ENCODE data around the gene PDIA4. TPM values are rescaled to one million over a fixed set of nuclear protein-coding genes. Genes with fewer than 3 reads are reported as not detected.

Gene PDIA4
- total RNA-seq, 1 donor from 2014 or later = 169 TPM

DNA sequence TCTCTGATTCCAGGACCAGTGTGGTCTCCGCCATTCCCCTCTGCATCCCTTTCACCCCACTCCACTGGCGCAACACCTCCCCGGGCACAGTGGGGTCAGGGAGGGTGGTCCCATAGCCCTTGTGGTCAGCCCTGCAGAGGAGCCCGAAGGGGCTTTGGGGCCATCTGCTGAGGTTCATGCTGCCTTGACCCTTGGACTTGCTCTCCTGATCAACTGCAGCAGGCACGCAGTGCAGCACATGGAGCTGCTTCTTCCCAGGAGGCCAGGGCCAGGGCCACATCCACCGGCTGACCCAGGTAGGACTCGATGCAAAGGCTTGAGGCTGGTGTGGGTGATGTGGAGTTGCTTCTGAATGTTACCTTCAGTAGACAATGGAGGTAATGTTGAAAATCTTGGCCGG, 35.1 kb downstream of the PDIA4 start:
- H3K4me1 Mint-ChIP-seq = peaks cover 9% of the 10 kb centered on the region
- H3K9me3 Mint-ChIP-seq = no peaks in the 10 kb centered on the region
- no peak overlapping the region for H3K4me3 Mint-ChIP-seq
- no peak for DNase-seq (ENCODE audit: low spot score in 2 of 2, unreplicated experiment in 2 of 2)
- no peak overlapping the region for H3K27ac Mint-ChIP-seq
- H3K27me3 Mint-ChIP-seq (ENCODE audit: low read depth) = no peaks in the 10 kb centered on the region
- H3K36me3 Mint-ChIP-seq = no peaks in the 10 kb centered on the region
- TF ChIP-seq, protein P1, sequence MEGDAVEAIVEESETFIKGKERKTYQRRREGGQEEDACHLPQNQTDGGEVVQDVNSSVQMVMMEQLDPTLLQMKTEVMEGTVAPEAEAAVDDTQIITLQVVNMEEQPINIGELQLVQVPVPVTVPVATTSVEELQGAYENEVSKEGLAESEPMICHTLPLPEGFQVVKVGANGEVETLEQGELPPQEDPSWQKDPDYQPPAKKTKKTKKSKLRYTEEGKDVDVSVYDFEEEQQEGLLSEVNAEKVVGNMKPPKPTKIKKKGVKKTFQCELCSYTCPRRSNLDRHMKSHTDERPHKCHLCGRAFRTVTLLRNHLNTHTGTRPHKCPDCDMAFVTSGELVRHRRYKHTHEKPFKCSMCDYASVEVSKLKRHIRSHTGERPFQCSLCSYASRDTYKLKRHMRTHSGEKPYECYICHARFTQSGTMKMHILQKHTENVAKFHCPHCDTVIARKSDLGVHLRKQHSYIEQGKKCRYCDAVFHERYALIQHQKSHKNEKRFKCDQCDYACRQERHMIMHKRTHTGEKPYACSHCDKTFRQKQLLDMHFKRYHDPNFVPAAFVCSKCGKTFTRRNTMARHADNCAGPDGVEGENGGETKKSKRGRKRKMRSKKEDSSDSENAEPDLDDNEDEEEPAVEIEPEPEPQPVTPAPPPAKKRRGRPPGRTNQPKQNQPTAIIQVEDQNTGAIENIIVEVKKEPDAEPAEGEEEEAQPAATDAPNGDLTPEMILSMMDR (IDR thresholded peaks at IDR 0.05; ENCODE audit: unreplicated experiment) = no peak

DNA sequence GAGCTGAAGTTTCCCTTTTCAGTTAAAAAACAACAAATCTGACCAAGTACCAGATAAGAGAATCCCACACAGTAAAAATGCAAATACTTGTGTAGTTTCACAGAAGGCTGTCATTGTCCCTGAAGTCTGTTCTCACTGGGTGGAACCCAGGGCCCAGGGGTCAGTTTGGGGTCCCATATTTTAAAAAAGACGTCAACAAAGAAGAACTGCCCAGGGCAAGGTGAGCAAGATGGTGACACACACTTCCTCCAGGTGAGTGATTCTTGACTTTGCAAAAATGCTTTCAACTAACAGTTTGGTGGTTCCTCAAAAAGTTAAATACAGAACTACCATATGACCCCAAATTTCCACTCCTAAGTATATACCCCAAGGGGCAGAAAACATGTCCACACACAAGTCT, 36.8 kb downstream of the PDIA4 start:
- H3K9me3 Mint-ChIP-seq = no peaks in the 10 kb centered on the region
- DNase-seq (ENCODE audit: low spot score in 2 of 2, unreplicated experiment in 2 of 2) = no peak
- H3K27me3 Mint-ChIP-seq (ENCODE audit: low read depth) = no peaks in the 10 kb centered on the region
- no peak overlapping the region for H3K4me3 Mint-ChIP-seq
- H3K4me1 Mint-ChIP-seq = peaks cover 19% of the 10 kb centered on the region
- TF ChIP-seq, protein P1 (IDR thresholded peaks at IDR 0.05; ENCODE audit: unreplicated experiment) = no peak
- H3K36me3 Mint-ChIP-seq = no peaks in the 10 kb centered on the region
- H3K27ac Mint-ChIP-seq = no peak overlapping the region

- Mint-ChIP-seq H3K27ac (peak overlapping the region; percentile 96), H3K27me3 (ENCODE audit: low read depth) (peaks cover 2% of the 10 kb centered on the region), H3K36me3 (no peaks in the 10 kb centered on the region), H3K9me3 (no peaks in the 10 kb centered on the region), H3K4me3 (peak overlapping the region; percentile 93), H3K4me1 (peaks cover 39% of the 10 kb centered on the region)
- DNase-seq (ENCODE audit: low spot score in 2 of 2, unreplicated experiment in 2 of 2) = no peak
- TF ChIP-seq, protein P1 (IDR thresholded peaks at IDR 0.05; ENCODE audit: unreplicated experiment) = no peak
Observed at GRCh38 chr7:148987751-148988512, 40.4 kb downstream of the PDIA4 start.

DNA sequence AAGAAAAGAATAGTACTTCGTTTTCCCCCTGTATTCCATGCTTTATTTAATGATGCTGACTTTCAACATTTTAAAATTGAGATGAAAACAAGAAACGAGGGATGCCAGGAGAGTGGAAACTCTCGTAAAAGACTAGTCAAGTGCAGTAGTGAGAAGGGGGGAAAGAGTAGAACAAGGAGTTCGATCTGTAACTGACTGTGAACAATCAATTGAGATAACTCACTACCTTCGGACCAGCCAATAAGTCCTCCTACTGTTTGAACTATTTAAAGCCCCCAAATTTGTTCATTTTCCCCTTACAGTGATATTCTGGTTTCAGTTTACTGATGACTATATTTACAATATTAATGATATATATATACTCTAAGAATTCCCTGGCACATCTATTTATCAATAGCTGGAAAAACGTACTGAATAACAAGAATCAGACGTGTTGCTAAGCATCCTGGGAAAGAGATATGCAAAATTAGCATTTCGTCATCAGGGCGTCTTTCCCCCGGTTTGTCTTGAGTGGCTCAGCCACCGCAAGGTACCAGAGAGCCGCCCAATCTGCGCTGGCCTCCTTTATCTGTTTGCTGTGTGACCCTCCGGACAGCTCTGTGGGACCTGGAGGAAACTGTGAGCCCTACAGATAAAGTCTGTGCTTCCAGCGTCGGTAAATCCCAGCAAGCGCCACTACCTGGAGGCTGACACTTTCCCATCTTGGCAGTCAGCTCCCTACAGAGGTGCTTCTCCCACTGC, 41.1 kb downstream of the PDIA4 start:
- Mint-ChIP-seq H3K27me3 (ENCODE audit: low read depth) (peaks cover 2% of the 10 kb centered on the region), H3K36me3 (no peaks in the 10 kb centered on the region), H3K4me3 (peak overlapping the region; percentile 93), H3K27ac (peak overlapping the region; percentile 96), H3K9me3 (no peaks in the 10 kb centered on the region), H3K4me1 (peaks cover 39% of the 10 kb centered on the region)
- TF ChIP-seq, protein P1 (IDR thresholded peaks at IDR 0.05; ENCODE audit: unreplicated experiment) = no peak
- peak; percentile 49 to 79 for DNase-seq (ENCODE audit: low spot score in 2 of 2, unreplicated experiment in 2 of 2)

GRCh38 chr7:148986742-148987009, 41.6 kb downstream of the PDIA4 start:
- no peaks in the 10 kb centered on the region for H3K36me3 Mint-ChIP-seq
- no peaks in the 10 kb centered on the region for H3K9me3 Mint-ChIP-seq
- peak overlapping the region; percentile 65 for H3K4me3 Mint-ChIP-seq
- H3K4me1 Mint-ChIP-seq = peaks cover 39% of the 10 kb centered on the region
- peaks cover 2% of the 10 kb centered on the region for H3K27me3 Mint-ChIP-seq (ENCODE audit: low read depth)
- H3K27ac Mint-ChIP-seq = peak overlapping the region; percentile 96
- TF ChIP-seq, protein P1 (IDR thresholded peaks at IDR 0.05; ENCODE audit: unreplicated experiment) = no peak
- DNase-seq (ENCODE audit: low spot score in 2 of 2, unreplicated experiment in 2 of 2) = no peak

Data from mesothelial cell of epicardium (in vitro differentiated cells).